DND-41 (cell line): ENCODE measurements around the gene SDK2.

Experiments used
- ATAC-seq: fragments of 200-7000 bp; cut with Tn5 transposase; 3 replicates; pipeline ENCODE4 v1.9.1; 2021; ENCODE audit warnings: low read depth; ENCODE audit not compliant: insufficient read depth
- DNase-seq: peaks from one replicate; pipeline ENCODE4 v3.0.0-alpha.2; 2020
- H2AFZ ChIP-seq: 2 replicates; pipeline ENCODE4 v1.6.0; 2012; ENCODE audit warnings: low read depth, low read length
- H3K27ac ChIP-seq: 2 replicates; pipeline ENCODE4 v1.5.1; 2012; ENCODE audit warnings: low read length, inconsistent platforms
- H3K27me3 ChIP-seq: fragments of 200-600 bp; sonication (generic); 2 replicates; pipeline ENCODE4 v1.6.0; 2012; ENCODE audit warnings: low read length, mild to moderate bottlenecking, inconsistent platforms; ENCODE audit not compliant: insufficient read depth, poor library complexity
- H3K36me3 ChIP-seq: 2 replicates; pipeline ENCODE4 v1.5.1; 2012; ENCODE audit warnings: low read length, inconsistent platforms; ENCODE audit not compliant: insufficient read depth
- H3K4me1 ChIP-seq: 2 replicates; pipeline ENCODE4 v1.5.1; 2012; ENCODE audit warnings: mild to moderate bottlenecking, low read length; ENCODE audit not compliant: insufficient read depth
- H3K4me2 ChIP-seq: 2 replicates; pipeline ENCODE4 v1.6.0; 2012; ENCODE audit warnings: mild to moderate bottlenecking, moderate library complexity, low read length, inconsistent platforms; ENCODE audit not compliant: insufficient read depth
- H3K4me3 ChIP-seq, 2 experiments: fragments of 200-600 bp in 1 of 2; shearing (Covaris generic) in 1 of 2; 2 replicates each; pipeline ENCODE4 v1.5.1; 2012 to 2016; ENCODE audit warnings: inconsistent platforms in 2 of 2, low read length in 2 of 2, mild to moderate bottlenecking in 2 of 2, low read depth in 1 of 2, moderate library complexity in 1 of 2
- H3K79me2 ChIP-seq: 2 replicates; pipeline ENCODE4 v1.6.0; 2012; ENCODE audit warnings: low read length, inconsistent platforms; ENCODE audit not compliant: insufficient read depth
- H3K9ac ChIP-seq: 2 replicates; pipeline ENCODE4 v1.6.0; 2012; ENCODE audit warnings: low read depth, mild to moderate bottlenecking, inconsistent platforms, low read length, moderate library complexity
- H3K9me3 ChIP-seq: 2 replicates; pipeline ENCODE4 v1.5.1; 2012; ENCODE audit warnings: low read length, moderate library complexity, mild to moderate bottlenecking, inconsistent platforms; ENCODE audit not compliant: insufficient read depth, severe bottlenecking
- H4K20me1 ChIP-seq: 2 replicates; pipeline ENCODE4 v1.6.0; 2012; ENCODE audit warnings: low read length; ENCODE audit not compliant: insufficient read depth
- CTCF ChIP-seq: IDR thresholded peaks from 2 replicates; pipeline ENCODE4 v1.5.1; 2012; ENCODE audit warnings: borderline replicate concordance, low read length, moderate library complexity, mild to moderate bottlenecking; ENCODE audit not compliant: poor library complexity, severe bottlenecking; ENCODE audit errors: extremely low read depth
- EZH2 ChIP-seq: IDR thresholded peaks from 3 replicates; pipeline ENCODE4 v1.6.1; 2012; ENCODE audit warnings: borderline replicate concordance, low read depth, mild to moderate bottlenecking, moderate library complexity, low read length, inconsistent platforms; ENCODE audit not compliant: severe bottlenecking

The SDK2 gene

GRCh38 chr17:73485130-73485529, 159.1 kb downstream of the SDK2 start:
- Histone ChIP-seq H3K4me3 (no peak overlapping the region), H2AFZ (no peak overlapping the region), H4K20me1 (no peaks in the 10 kb centered on the region), H3K9ac (no peak overlapping the region), H3K27me3 (no peaks in the 10 kb centered on the region), H3K4me1 (no peaks in the 10 kb centered on the region; the same call in 1 of the 2 replicates), H3K36me3 (no peaks in the 10 kb centered on the region; the same call in 1 of the 2 replicates), H3K9me3 (peaks cover 14% of the 10 kb centered on the region), H3K4me2 (no peak overlapping the region), H3K27ac (no peak overlapping the region), H3K79me2 (no peaks in the 10 kb centered on the region)
- DNase-seq (no peak), ATAC-seq (no peak)
- TF ChIP-seq EZH2: no peak
- TF ChIP-seq CTCF: no peak

GRCh38 chr17:73482894-73483293, 161.4 kb downstream of the SDK2 start:
- no peak overlapping the region for H3K4me3 ChIP-seq
- H3K79me2 ChIP-seq: no peaks in the 10 kb centered on the region
- H3K36me3 ChIP-seq: no peaks in the 10 kb centered on the region; the same call in 1 of the 2 replicates
- H3K4me1 ChIP-seq: no peaks in the 10 kb centered on the region; the same call in 1 of the 2 replicates
- DNase-seq (no peak), ATAC-seq (no peak)
- peaks cover 14% of the 10 kb centered on the region for H3K9me3 ChIP-seq
- no peaks in the 10 kb centered on the region for H4K20me1 ChIP-seq
- H2AFZ ChIP-seq: no peak overlapping the region
- no peak overlapping the region for H3K9ac ChIP-seq
- no peaks in the 10 kb centered on the region for H3K27me3 ChIP-seq
- TF ChIP-seq EZH2: no peak
- no peak for TF ChIP-seq CTCF
- no peak overlapping the region for H3K27ac ChIP-seq
- no peak overlapping the region for H3K4me2 ChIP-seq

GRCh38 chr17:73482251-73482716, 162.0 kb downstream of the SDK2 start:
- no peaks in the 10 kb centered on the region; the same call in 1 of the 2 replicates for H3K36me3 ChIP-seq
- H3K4me1 ChIP-seq: no peaks in the 10 kb centered on the region; the same call in 1 of the 2 replicates
- H2AFZ ChIP-seq: no peak overlapping the region
- H4K20me1 ChIP-seq: no peaks in the 10 kb centered on the region
- no peaks in the 10 kb centered on the region for H3K27me3 ChIP-seq
- no peak overlapping the region for H3K27ac ChIP-seq
- no peak overlapping the region for H3K4me3 ChIP-seq
- no peak overlapping the region for H3K4me2 ChIP-seq
- no peak for DNase-seq
- no peaks in the 10 kb centered on the region for H3K79me2 ChIP-seq
- TF ChIP-seq EZH2 (no peak), CTCF (no peak)
- peaks cover 14% of the 10 kb centered on the region for H3K9me3 ChIP-seq
- no peak overlapping the region for H3K9ac ChIP-seq
- ATAC-seq: no peak
